Activated T-helper 2 cell treated with anti-CD3 and anti-CD28 coated beads, Interferon-gamma antibody, Interleukin-2, Interleukin-4, amounts not matched to agents 10 μg/mL and 5 μg/mL and 100 μg/mL, durations not matched to agents 14 hours and 24 hours and 36 hours (primary cell): Measurements from ENCODE around the gene GRAMD2B. TPM values are rescaled to one million over a fixed set of nuclear protein-coding genes. Genes with fewer than 3 reads are reported as not detected.

Experiments
- DNase-seq: peaks from one replicate; pipeline ENCODE4 v3.0.0; 2021; ENCODE audit warnings: low spot score
- H3K27ac Mint-ChIP-seq: one replicate; pipeline ENCODE4 v1.8.0; 2021; ENCODE audit warnings: mixed read lengths
- H3K27me3 Mint-ChIP-seq: one replicate; pipeline ENCODE4 v1.8.0; 2021; ENCODE audit warnings: low read depth, mixed read lengths
- H3K36me3 Mint-ChIP-seq: one replicate; pipeline ENCODE4 v1.8.0; 2021; ENCODE audit warnings: low read depth, mixed read lengths
- H3K4me1 Mint-ChIP-seq: one replicate; pipeline ENCODE4 v1.8.0; 2021; ENCODE audit warnings: low read depth, mixed read lengths
- H3K4me3 Mint-ChIP-seq: one replicate; pipeline ENCODE4 v1.8.0; 2021; ENCODE audit warnings: low read depth, mild to moderate bottlenecking, moderate library complexity, mixed read lengths
- H3K9me3 Mint-ChIP-seq: one replicate; pipeline ENCODE4 v1.8.0; 2021; ENCODE audit warnings: mixed read lengths
- intact Hi-C: fragments of 100-400 bp; cut with micrococcal nuclease; formaldehyde crosslinking; loops from one replicate; pipeline ENCODE4 v1.15.1; 2023
- total RNA-seq: library from RNA; stranded (reverse); gene quantifications from 2 replicates; pipeline ENCODE4 v1.2.3, GENCODE V29; 2022

The GRAMD2B gene
- total RNA-seq, 1 donor from 2014 or later, result 8.8 TPM

DNA sequence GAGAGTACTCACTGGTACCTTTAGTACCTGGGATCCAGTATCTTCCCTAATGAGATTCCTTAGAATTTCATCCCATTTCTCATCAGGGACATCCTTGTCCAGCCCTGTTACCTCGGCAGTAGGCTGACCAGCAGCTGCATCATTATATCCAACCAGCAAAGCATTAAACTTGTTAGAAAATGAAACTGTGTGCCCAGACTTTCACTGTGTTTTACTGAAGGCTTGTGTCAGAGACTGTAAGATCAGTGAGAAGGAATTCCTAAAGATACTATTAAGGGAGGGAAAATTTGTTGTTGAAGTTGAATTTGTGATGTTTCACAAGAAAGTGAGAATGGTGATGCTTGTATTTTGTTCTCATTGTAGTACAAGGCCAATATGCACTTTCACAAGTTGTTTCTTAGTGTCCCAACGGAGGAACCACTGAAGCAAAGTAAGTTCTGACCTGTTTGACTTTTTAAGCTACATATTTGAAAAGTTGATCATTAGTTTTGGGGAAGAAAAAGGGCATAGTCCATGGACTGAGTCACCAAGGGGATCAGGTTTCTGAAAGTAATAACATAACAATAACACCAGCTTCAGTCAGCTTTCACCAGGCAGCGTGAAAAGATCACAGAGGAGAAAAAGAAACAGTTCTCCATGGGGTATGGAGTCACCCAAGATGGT lies 48.8 kb downstream of the GRAMD2B start:
- no peaks in the 10 kb centered on the region for H3K27me3 Mint-ChIP-seq
- H3K4me1 Mint-ChIP-seq, result peaks cover 2% of the 10 kb centered on the region
- no peaks in the 10 kb centered on the region for H3K9me3 Mint-ChIP-seq
- no peak overlapping the region for H3K27ac Mint-ChIP-seq
- DNase-seq, result no peak
- intact Hi-C loops, result no loop called here
- no peak overlapping the region for H3K4me3 Mint-ChIP-seq
- peaks cover 18% of the 10 kb centered on the region for H3K36me3 Mint-ChIP-seq

DNA sequence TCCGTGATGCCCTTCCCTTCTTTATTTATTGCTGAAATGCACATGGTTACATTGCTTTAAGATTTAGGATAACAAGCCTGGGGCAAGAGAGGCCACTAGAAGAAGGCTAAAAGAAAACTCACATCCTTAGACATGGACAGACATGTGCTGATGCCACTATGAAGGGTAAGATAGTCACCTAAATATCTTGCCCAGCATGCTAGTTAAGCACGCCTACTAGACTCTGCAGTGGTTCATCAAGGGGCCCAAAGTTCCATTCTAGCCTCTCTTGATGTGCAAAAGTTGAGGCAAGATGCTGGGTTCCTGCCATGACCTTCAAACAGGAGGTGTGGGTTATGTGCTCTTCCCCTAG lies 49.3 kb downstream of the GRAMD2B start:
- Mint-ChIP-seq H3K27ac (no peak overlapping the region), H3K36me3 (peaks cover 18% of the 10 kb centered on the region), H3K4me3 (no peak overlapping the region), H3K4me1 (peaks cover 2% of the 10 kb centered on the region), H3K27me3 (no peaks in the 10 kb centered on the region), H3K9me3 (no peaks in the 10 kb centered on the region)
- intact Hi-C loops, result no loop called here
- DNase-seq, result no peak

DNA sequence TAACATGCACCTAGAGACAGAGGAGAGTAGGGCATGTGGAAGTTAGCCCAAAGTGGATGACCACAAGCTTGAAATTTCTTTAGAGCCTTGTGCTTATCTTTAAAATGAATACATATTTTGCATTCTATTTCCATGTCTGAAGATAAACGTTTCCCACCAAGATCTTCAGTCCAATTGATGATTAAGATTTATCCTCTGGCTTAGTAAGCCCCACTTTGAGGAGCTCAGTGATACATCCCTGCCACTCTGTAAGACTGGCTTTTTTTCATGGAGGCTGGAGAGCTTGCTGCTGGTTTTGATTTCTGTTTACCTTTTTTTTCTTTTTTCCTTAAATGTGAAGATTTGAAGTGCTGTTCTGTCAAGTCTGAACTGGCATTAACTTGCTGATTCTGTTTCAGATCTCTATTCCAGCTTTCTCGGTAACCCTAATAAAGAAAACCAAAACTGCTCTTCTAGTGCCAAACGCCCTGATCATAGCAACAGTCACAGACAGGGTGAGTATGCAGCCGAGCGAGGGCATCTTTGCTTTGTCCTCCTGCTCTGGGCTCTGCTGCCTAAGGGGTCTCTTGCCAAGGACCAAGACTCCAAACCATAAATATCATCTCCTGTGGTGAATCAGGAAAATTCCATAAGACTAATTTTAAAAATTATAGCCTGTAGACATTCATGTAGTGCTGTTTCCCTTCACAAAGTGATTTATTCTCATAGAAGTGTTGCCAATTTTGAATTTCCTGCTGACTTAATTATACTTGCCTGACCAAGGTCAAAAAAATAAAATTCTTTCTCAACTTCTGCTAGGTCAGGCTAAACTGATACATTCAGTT lies 54.3 kb downstream of the GRAMD2B start:
- no peaks in the 10 kb centered on the region for H3K4me1 Mint-ChIP-seq
- peaks cover 26% of the 10 kb centered on the region for H3K36me3 Mint-ChIP-seq
- intact Hi-C loops, result no loop called here
- no peaks in the 10 kb centered on the region for H3K9me3 Mint-ChIP-seq
- no peak for DNase-seq
- no peak overlapping the region for H3K27ac Mint-ChIP-seq
- H3K4me3 Mint-ChIP-seq, result no peak overlapping the region
- H3K27me3 Mint-ChIP-seq, result no peaks in the 10 kb centered on the region

DNA sequence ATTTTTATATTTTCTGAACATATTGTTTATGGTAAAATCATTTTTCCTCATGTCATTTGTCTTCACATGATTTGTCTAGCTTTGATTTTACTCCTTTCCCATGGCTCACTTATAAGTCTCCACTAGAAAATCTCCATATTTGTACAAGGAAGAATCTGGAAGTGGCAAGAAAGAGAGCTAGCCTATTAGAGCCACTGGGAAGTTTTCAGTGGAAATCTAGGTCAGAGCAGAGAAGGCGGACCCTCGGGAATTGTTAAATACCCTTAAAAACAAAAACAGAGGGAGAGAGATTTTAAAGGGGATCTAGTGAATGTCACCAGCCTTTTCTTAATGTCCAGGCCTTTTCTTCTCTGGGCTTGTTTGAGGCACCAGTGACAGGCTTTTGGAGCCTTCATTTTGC lies 56.6 kb downstream of the GRAMD2B start:
- DNase-seq, result no peak
- H3K4me3 Mint-ChIP-seq, result no peak overlapping the region
- H3K27ac Mint-ChIP-seq, result no peak overlapping the region
- no peaks in the 10 kb centered on the region for H3K9me3 Mint-ChIP-seq
- H3K4me1 Mint-ChIP-seq, result no peaks in the 10 kb centered on the region
- H3K27me3 Mint-ChIP-seq, result no peaks in the 10 kb centered on the region
- peaks cover 30% of the 10 kb centered on the region for H3K36me3 Mint-ChIP-seq
- intact Hi-C loops, result no loop called here

DNA sequence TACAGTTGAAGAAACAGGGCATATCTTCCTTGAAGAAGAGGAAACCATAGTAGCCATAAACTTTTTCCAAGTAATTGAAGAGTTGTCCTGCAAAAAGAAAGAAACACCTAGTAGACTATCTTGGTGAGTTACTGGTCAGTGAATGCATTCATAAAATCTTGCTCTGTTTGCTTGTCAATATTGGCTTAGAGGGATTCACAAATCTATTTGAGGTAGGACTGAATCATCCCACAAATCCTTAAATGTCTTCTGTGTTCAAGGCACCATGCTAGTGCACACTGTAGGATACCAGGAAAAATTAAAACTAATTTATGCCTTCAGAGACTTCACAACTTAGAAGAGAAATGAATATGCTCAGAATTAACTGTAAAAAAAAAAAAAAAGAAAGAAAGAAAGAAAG lies 57.6 kb downstream of the GRAMD2B start:
- intact Hi-C loops, result no loop called here
- Mint-ChIP-seq H3K27me3 (no peaks in the 10 kb centered on the region), H3K36me3 (peaks cover 33% of the 10 kb centered on the region), H3K4me3 (no peak overlapping the region), H3K9me3 (no peaks in the 10 kb centered on the region), H3K27ac (no peak overlapping the region), H3K4me1 (no peaks in the 10 kb centered on the region)
- DNase-seq, result no peak

DNA sequence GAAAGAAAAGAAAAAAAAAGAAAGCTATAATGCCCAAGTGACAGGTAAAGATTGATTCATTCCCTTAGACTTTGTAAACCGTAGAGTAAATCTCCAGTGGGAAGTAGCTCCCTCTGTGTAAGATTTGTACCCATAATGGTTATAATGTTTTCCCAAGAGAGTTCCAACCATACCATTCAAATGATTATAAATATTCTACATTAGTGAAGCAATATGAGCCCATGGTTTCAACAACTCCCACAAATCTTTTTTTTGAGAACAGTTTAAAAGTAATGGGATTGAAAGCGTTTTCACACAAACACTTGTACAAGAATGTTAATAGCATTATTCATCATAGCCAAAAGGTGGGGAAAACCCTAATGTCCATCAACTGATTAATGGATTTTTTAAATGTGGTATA lies 58.0 kb downstream of the GRAMD2B start:
- no peaks in the 10 kb centered on the region for H3K27me3 Mint-ChIP-seq
- no peak overlapping the region for H3K4me3 Mint-ChIP-seq
- no peaks in the 10 kb centered on the region for H3K9me3 Mint-ChIP-seq
- peaks cover 37% of the 10 kb centered on the region for H3K36me3 Mint-ChIP-seq
- no peak for DNase-seq
- no peaks in the 10 kb centered on the region for H3K4me1 Mint-ChIP-seq
- intact Hi-C loops, result no loop called here
- no peak overlapping the region for H3K27ac Mint-ChIP-seq

DNA sequence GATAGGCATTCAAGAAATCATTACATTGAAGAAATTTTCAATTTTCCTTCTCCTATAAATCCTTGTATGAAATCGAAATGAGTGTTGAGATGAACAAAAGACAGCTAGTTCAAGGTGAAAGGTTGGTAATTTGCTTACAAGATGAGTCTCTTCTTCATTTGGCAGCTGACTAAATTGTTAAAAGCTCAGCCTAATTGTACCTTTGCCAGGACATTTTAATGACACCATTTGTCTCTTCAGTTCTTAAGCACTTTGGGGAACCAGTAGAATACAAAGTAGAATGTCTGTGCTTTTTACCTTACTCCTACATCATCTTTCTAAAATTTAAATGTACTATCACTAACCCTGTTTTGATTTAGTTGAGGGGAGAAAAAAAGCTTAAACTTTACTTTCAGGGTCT lies 59.4 kb downstream of the GRAMD2B start:
- Mint-ChIP-seq H3K36me3 (peaks cover 43% of the 10 kb centered on the region), H3K27ac (no peak overlapping the region), H3K27me3 (no peaks in the 10 kb centered on the region), H3K4me1 (no peaks in the 10 kb centered on the region), H3K4me3 (no peak overlapping the region), H3K9me3 (no peaks in the 10 kb centered on the region)
- intact Hi-C loops, result no loop called here
- DNase-seq, result no peak

DNA sequence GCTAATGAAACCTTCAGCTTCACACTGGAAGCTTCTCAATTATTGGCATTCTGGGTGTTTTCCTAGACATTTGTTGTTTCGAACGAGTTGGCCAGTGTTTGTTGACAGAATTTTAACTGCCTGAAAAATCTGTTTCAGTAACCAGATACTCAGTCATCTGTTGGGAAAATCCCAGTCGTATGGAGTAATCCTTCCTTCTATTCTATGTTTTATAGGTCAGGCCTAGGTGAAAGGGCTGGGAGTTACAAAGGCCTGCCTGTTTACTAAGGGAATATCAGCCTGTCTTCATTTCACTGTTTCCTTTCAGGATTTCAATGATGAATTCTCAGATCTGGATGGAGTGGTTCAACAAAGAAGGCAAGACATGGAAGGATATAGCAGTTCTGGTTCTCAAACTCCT lies 59.9 kb downstream of the GRAMD2B start:
- Mint-ChIP-seq H3K27me3 (no peaks in the 10 kb centered on the region), H3K4me3 (no peak overlapping the region), H3K9me3 (no peaks in the 10 kb centered on the region), H3K36me3 (peaks cover 43% of the 10 kb centered on the region), H3K27ac (no peak overlapping the region), H3K4me1 (no peaks in the 10 kb centered on the region)
- no peak for DNase-seq
- intact Hi-C loops, result no loop called here

DNA sequence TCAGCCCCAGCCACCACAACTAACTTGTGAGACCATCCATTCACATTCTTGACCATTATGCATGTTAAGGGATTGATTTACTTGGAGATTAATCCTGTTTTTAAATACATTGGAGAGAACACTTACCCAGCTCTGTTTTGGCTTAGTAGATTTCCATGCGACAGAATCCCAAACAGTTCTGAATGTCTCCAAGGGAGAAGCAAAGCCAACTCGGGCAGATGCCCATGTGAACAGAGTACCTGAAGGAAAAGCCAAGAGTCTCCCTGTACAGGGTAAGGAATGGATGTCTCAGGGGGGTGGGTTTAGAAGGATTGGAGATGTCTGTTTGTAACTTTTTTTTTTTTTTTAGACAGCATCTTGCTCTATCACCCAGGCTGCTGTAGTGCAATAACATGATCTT lies 61.0 kb downstream of the GRAMD2B start:
- intact Hi-C loops, result no loop called here
- no peak for DNase-seq
- Mint-ChIP-seq H3K27me3 (no peaks in the 10 kb centered on the region), H3K9me3 (no peaks in the 10 kb centered on the region), H3K4me3 (no peak overlapping the region), H3K36me3 (peaks cover 47% of the 10 kb centered on the region), H3K27ac (no peak overlapping the region), H3K4me1 (no peaks in the 10 kb centered on the region)

DNA sequence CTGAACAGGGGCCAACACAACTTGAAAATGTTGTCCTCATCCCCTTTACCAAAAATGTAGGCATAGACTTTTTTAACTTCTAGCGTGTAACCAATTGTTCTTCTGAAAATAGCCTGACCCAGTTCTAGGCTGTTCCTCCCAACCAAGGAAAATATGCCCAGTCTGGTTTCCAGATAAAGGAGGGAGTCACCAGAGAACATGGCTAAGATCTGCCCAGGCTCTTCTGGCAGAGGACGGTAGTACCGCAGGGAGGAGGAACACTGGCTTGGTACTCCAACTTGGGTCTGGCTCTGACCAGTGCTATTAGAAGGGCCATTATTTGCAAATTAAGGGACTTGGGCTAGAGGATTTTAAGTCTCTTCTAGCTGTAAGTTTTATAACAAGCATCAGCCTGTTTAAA lies 63.1 kb downstream of the GRAMD2B start:
- Mint-ChIP-seq H3K9me3 (no peaks in the 10 kb centered on the region), H3K4me1 (no peaks in the 10 kb centered on the region), H3K36me3 (peaks cover 42% of the 10 kb centered on the region)

DNA sequence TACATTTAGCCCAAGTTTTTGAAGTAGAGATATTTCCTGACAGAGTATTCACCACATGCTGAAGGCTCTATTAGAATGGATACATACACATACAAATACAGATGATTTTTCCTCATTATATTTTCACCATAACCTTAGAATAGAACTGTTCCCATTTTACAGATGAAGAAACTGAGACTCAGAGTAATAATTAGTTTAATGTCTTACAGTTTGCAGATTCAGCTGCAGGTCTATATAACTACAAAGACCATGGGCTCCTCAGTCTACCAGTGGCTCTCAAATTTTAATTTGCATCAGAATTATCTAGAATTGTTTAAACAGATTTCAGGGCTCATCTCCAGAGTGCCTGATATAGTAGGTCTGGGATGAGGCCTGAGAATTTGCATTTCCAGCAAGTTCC lies 64.4 kb downstream of the GRAMD2B start:
- H3K4me1 Mint-ChIP-seq, result no peaks in the 10 kb centered on the region
- H3K9me3 Mint-ChIP-seq, result no peaks in the 10 kb centered on the region
- H3K27ac Mint-ChIP-seq, result no peak overlapping the region
- H3K4me3 Mint-ChIP-seq, result no peak overlapping the region
- intact Hi-C loops, result no loop called here
- H3K36me3 Mint-ChIP-seq, result peaks cover 39% of the 10 kb centered on the region
- no peak for DNase-seq
- H3K27me3 Mint-ChIP-seq, result no peaks in the 10 kb centered on the region

More for the DNA sequence above, 63.1 kb downstream of the GRAMD2B start:
- no peak overlapping the region for H3K4me3 Mint-ChIP-seq
- intact Hi-C loops, result no loop called here
- H3K27ac Mint-ChIP-seq, result no peak overlapping the region
- H3K27me3 Mint-ChIP-seq, result no peaks in the 10 kb centered on the region
- DNase-seq, result no peak

DNA sequence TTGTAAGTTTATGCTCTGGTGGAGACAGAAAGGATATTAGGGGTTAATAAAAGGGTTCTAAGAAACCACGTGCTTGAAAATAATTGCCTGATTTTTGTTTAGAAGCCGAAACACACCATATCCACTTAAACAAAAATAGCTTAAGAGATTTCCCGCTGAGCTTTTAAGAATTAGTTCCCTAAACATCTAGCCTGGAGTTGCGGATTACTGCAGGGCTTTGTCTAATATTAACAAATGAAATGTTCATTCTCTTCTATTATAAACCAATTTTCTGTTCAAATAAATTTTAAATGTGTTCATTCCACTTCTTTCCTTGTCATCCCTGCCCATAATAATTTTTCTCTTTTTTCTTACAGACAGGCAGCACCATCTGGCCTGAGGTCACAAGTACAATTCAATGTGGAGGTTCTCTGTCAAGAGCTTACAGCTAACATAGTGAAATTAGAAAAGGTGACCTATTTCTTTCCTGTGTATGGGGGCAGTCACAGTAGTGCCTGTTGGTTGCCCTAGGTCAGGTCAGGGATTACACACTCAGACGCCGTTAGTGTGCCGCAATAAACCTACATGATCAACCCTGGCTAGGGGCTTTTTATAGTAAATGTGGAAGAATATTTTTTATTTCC lies 65.3 kb downstream of the GRAMD2B start:
- intact Hi-C loops, result no loop called here
- H3K4me1 Mint-ChIP-seq, result no peaks in the 10 kb centered on the region
- no peak for DNase-seq
- no peaks in the 10 kb centered on the region for H3K27me3 Mint-ChIP-seq
- H3K4me3 Mint-ChIP-seq, result no peak overlapping the region
- H3K9me3 Mint-ChIP-seq, result no peaks in the 10 kb centered on the region
- peaks cover 39% of the 10 kb centered on the region for H3K36me3 Mint-ChIP-seq
- H3K27ac Mint-ChIP-seq, result no peak overlapping the region
